HG03135 (cell line): ENCODE measurements around the gene FRAS1.
"Not testable (repeated sequence)": the region's sequence is repeated elsewhere in the genome, so short reads cannot be mapped to it uniquely, and the experiment has no call there.

Experiments used
- ATAC-seq: cut with Tn5 transposase; IDR thresholded peaks from one replicate; pipeline ENCODE4 v1.9.1; 2021; ENCODE audit warnings: mild to moderate bottlenecking, moderate library complexity; ENCODE audit not compliant: unreplicated experiment

Gene FRAS1

GRCh38 chr4:78533854-78534253 lies 476.7 kb downstream of the FRAS1 start:
- ATAC-seq = no peak

GRCh38 chr4:78534286-78534955 lies 477.3 kb downstream of the FRAS1 start:
- no peak for ATAC-seq

GRCh38 chr4:78542373-78542772 lies 485.2 kb downstream of the FRAS1 start:
- ATAC-seq = no peak

GRCh38 chr4:78543424-78544125 lies 486.5 kb downstream of the FRAS1 start:
- ATAC-seq = no peak

- ATAC-seq = no peak
These were observed 487.6 kb downstream of the FRAS1 start for GRCh38 chr4:78544678-78545077.

- ATAC-seq = no peak
These were observed 488.4 kb downstream of the FRAS1 start for GRCh38 chr4:78545275-78546246.

GRCh38 chr4:78547899-78548298 lies 490.8 kb downstream of the FRAS1 start:
- ATAC-seq = not testable (repeated sequence)

GRCh38 chr4:78548889-78549288 lies 491.8 kb downstream of the FRAS1 start:
- ATAC-seq = not testable (repeated sequence)

GRCh38 chr4:78551420-78552351 lies 494.6 kb downstream of the FRAS1 start, which contains the start of gene ANXA3:
Gene ANXA3, plus strand, starts transcription at chr4:78551770. Its CDS starts 2,704 bp downstream, at chr4:78554474.
- peak; percentile 66 for ATAC-seq

- ATAC-seq = no peak
These were observed 495.4 kb downstream of the FRAS1 start for GRCh38 chr4:78552389-78553042.

GRCh38 chr4:78553043-78553396 lies 495.9 kb downstream of the FRAS1 start:
- ATAC-seq = no peak

- no peak for ATAC-seq
These were observed 496.5 kb downstream of the FRAS1 start for GRCh38 chr4:78553529-78554060.

GRCh38 chr4:78556665-78557064 lies 499.5 kb downstream of the FRAS1 start:
- ATAC-seq = no peak

GRCh38 chr4:78557841-78558240 lies 500.7 kb downstream of the FRAS1 start:
- ATAC-seq = no peak

- no peak for ATAC-seq
These were observed 501.3 kb downstream of the FRAS1 start for GRCh38 chr4:78558410-78558809.

- ATAC-seq = no peak
These were observed 503.3 kb downstream of the FRAS1 start for GRCh38 chr4:78560296-78560963.

GRCh38 chr4:78561677-78562076 lies 504.6 kb downstream of the FRAS1 start:
- ATAC-seq = no peak

GRCh38 chr4:78562687-78563086 lies 505.6 kb downstream of the FRAS1 start:
- no peak for ATAC-seq

- ATAC-seq = no peak
These were observed 508.8 kb downstream of the FRAS1 start for GRCh38 chr4:78565971-78566372.
